WERI-Rb-1 (cell line): ENCODE measurements around the gene PPFIBP1.
A peak's percentile ranks its signal among the peaks of the same experiment; 100 is the strongest.

ENCODE experiments used
- DNase-seq: peaks from one replicate; pipeline ENCODE4 v3.0.0-alpha.2; 2020
- H3K27ac ChIP-seq: fragments of 250-450 bp; sonication (Bioruptor Pico); 2 replicates; pipeline ENCODE4 v1.5.1; 2020; ENCODE audit warnings: mild to moderate bottlenecking, moderate library complexity
- H3K27me3 ChIP-seq: fragments of 250-450 bp; sonication (Bioruptor Pico); 2 replicates; pipeline ENCODE4 v1.5.1; 2021; ENCODE audit warnings: mild to moderate bottlenecking, low read depth, moderate library complexity; ENCODE audit not compliant: insufficient read depth, severe bottlenecking
- H3K36me3 ChIP-seq: fragments of 250-450 bp; sonication (Bioruptor Pico); 2 replicates; pipeline ENCODE4 v1.5.1; 2020; ENCODE audit warnings: mild to moderate bottlenecking, moderate library complexity
- H3K4me3 ChIP-seq: 2 replicates; pipeline ENCODE4 v1.5.1; 2011; ENCODE audit warnings: low read depth, mild to moderate bottlenecking, control low read depth, low read length
- H3K9me3 ChIP-seq: fragments of 250-450 bp; sonication (Bioruptor Pico); 2 replicates; pipeline ENCODE4 v1.5.1; 2021; ENCODE audit warnings: mild to moderate bottlenecking, moderate library complexity; ENCODE audit not compliant: severe bottlenecking
- TF ChIP-seq, protein P1 (sequence below): IDR thresholded peaks from 2 replicates; pipeline ENCODE4 v1.5.1; 2011; ENCODE audit warnings: low read depth, mild to moderate bottlenecking, control low read depth, inconsistent platforms, low read length

Gene PPFIBP1

DNA sequence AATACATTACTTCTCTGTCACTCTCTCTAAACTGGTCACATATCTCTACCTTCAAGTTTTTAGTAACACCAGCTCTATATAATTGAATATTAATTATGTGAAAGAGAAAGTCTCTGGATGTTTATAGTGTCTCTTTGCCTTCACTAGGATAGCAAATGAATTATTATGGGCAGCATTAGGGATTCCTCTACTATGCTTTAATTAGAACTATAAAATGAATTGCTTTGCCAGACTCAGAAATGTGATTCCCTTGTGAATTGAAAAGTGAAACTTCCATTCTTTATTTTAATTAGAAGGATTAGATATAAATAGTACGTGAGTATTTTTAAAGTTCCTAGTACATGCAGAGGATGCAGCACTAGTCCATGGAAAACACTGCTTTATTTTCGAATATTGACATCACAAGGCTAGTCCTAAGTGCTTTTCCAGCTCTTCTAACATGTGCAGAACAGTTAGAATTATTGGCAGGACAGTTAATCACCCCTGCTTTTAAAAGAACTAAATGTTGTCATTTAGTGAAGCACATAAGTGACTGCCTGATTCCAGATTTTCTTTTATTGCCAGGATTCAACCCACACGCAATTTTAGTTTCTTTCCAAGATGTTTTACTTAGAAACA is 149.2 kb downstream of the PPFIBP1 start:
- DNase-seq = no peak

DNA sequence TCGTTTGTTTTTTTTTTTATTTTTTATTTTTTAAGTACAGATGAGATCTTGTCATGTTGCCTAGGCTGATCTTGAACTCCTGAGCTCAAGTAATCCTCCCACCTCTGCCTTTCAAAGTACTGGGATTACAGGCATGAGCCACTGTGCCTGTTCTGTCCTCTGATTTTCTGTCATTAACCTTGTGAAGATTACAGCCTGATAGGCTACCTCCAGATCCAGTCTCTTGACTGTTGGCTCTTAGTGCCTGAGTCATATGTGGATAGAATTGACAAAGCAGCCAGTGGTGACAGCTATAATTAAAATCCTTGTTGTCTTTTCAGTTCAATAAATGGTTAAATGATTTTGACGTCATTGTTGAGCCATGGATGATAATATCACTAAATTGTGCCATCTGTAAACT is 151.0 kb downstream of the PPFIBP1 start:
- Histone ChIP-seq H3K9me3 (no peaks in the 10 kb centered on the region), H3K27ac (no peak overlapping the region), H3K27me3 (no peaks in the 10 kb centered on the region), H3K4me3 (no peak overlapping the region), H3K36me3 (no peaks in the 10 kb centered on the region; the same call in 1 of the 2 replicates)
- DNase-seq = peak; percentile 12
- TF ChIP-seq, protein P1, sequence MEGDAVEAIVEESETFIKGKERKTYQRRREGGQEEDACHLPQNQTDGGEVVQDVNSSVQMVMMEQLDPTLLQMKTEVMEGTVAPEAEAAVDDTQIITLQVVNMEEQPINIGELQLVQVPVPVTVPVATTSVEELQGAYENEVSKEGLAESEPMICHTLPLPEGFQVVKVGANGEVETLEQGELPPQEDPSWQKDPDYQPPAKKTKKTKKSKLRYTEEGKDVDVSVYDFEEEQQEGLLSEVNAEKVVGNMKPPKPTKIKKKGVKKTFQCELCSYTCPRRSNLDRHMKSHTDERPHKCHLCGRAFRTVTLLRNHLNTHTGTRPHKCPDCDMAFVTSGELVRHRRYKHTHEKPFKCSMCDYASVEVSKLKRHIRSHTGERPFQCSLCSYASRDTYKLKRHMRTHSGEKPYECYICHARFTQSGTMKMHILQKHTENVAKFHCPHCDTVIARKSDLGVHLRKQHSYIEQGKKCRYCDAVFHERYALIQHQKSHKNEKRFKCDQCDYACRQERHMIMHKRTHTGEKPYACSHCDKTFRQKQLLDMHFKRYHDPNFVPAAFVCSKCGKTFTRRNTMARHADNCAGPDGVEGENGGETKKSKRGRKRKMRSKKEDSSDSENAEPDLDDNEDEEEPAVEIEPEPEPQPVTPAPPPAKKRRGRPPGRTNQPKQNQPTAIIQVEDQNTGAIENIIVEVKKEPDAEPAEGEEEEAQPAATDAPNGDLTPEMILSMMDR = no peak

More for the DNA sequence above, 149.2 kb downstream of the PPFIBP1 start:
- Histone ChIP-seq H3K4me3 (no peak overlapping the region), H3K9me3 (no peaks in the 10 kb centered on the region), H3K27me3 (no peaks in the 10 kb centered on the region), H3K27ac (no peak overlapping the region), H3K36me3 (no peaks in the 10 kb centered on the region; the same call in 1 of the 2 replicates)
- TF ChIP-seq, protein P1 = no peak

DNA sequence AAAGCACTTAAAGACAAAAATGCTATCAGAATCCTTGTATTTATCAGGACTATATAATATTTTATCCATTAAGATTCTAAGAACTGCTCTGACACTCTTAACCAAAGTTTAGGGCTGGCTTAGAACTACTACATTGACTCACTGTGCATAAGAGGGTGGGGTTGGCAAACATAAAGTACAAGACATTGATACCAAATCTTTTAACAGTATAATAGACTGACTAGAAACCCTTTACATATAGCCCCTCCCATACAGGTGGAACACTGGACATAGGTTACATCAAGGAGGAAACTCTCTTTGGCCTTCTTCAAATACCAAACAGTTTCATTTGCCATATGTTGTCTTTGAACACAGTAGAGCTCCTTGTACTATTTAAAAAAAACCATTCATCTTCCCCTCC is 156.6 kb downstream of the PPFIBP1 start:
- Histone ChIP-seq H3K9me3 (no peaks in the 10 kb centered on the region), H3K27me3 (no peaks in the 10 kb centered on the region), H3K4me3 (no peak overlapping the region), H3K36me3 (no peaks in the 10 kb centered on the region; the same call in 1 of the 2 replicates), H3K27ac (no peak overlapping the region)
- no peak for DNase-seq
- TF ChIP-seq, protein P1 = no peak

DNA sequence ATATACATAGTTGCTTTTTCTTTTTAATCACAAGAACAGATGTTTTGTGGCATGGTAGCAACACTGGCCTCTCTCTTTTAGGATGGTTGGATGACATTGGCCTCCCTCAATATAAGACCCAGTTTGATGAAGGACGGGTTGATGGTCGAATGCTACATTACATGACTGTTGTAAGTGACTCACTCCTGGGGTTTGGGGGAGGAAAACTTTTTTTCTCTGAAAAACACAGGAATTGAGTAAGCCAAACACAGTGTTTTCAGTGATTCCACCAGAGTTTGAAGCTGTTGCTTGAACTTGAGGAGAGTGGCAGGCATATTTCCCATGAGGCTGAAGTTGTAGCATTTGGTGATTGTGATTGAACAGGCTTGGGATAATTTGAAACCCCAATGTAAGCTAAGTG is 158.5 kb downstream of the PPFIBP1 start:
- TF ChIP-seq, protein P1 = no peak
- DNase-seq = no peak
- H3K9me3 ChIP-seq = no peaks in the 10 kb centered on the region

DNA sequence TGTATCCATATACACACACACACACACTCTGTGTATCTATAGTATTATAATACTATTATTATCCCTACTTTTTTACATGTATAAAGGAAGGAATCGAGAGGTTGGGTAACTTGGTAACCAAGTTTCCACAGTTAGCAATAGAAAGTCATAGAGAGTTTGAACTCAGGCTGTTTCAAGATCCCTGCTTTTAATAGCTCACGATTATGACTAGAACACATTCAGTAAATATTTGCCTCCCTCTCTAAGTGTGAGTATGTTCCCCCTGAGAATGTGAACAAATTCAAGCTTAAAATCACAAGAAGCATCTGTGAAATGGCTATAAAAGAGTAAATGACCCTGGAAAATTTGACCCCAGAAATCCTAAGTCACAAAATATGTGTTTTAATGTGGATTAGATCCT is 161.3 kb downstream of the PPFIBP1 start:
- H3K9me3 ChIP-seq = no peaks in the 10 kb centered on the region
- H3K4me3 ChIP-seq = no peak overlapping the region
- TF ChIP-seq, protein P1 = no peak
- no peak for DNase-seq
- no peak overlapping the region for H3K27ac ChIP-seq
- no peaks in the 10 kb centered on the region for H3K36me3 ChIP-seq
- H3K27me3 ChIP-seq = no peaks in the 10 kb centered on the region

More for the DNA sequence above, 158.5 kb downstream of the PPFIBP1 start:
- Histone ChIP-seq H3K4me3 (no peak overlapping the region), H3K27me3 (no peaks in the 10 kb centered on the region), H3K27ac (no peak overlapping the region), H3K36me3 (no peaks in the 10 kb centered on the region)

DNA sequence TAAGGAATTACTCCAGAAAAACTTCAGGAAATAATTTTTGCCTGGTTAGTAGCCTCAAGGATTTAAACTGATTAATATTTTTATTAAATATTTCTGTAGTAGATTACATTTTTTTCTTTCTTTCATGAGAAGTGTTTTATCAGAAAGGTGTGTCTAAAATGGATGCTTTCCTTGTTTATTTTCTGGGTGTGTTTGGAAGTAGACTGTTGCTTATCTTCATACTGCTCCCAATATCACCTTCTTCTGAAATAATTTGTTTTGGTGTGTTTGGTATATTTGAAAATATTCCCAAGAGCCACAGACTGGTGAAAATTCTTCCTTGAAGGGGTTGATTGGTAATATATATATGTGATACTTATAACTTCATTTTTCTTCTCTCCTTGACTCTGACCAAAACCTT is 162.1 kb downstream of the PPFIBP1 start:
- Histone ChIP-seq H3K27me3 (no peaks in the 10 kb centered on the region), H3K36me3 (no peaks in the 10 kb centered on the region), H3K4me3 (no peak overlapping the region), H3K27ac (no peak overlapping the region), H3K9me3 (no peaks in the 10 kb centered on the region)
- DNase-seq = no peak
- TF ChIP-seq, protein P1 = no peak
